Loucy (cell line): ENCODE data around the gene CORO7.

Experiments used
- EZH2phosphoT487 ChIP-seq: fragments of 200-600 bp; IDR thresholded peaks from 2 replicates; pipeline ENCODE4 v1.6.1; 2018; ENCODE audit warnings: antibody characterized with exemption, mild to moderate bottlenecking, moderate library complexity, borderline replicate concordance
- TF ChIP-seq, protein P1 (sequence below): fragments of 200-600 bp; sonication (generic); conservative IDR thresholded peaks from 2 replicates; pipeline ENCODE4 v1.5.1; 2014; ENCODE audit warnings: mild to moderate bottlenecking, antibody characterized with exemption, low read length

DNA sequence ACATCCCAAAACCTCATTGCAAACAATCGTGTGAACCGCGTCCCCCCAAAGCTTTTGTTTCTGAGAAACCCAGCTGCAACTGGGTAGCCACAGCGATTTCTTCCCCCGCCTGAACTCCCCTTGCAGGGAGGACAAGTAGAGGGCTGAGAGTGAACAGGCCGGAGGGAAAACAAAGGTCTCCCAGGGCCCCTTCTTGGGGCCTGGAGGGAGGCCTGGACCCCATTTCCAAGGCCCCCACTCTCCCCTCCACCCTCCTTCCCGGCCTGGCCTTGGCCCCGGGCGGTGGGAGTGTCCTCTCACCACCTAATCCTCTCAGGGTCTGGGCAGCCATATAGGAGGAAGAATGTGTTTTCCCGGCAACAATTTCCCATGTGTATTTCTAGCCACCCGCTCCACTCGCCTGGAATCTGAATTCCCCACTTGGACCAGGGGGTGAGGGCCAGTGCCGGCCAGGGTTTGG lies 97.9 kb downstream of the CORO7 start:
- TF ChIP-seq, protein P1, sequence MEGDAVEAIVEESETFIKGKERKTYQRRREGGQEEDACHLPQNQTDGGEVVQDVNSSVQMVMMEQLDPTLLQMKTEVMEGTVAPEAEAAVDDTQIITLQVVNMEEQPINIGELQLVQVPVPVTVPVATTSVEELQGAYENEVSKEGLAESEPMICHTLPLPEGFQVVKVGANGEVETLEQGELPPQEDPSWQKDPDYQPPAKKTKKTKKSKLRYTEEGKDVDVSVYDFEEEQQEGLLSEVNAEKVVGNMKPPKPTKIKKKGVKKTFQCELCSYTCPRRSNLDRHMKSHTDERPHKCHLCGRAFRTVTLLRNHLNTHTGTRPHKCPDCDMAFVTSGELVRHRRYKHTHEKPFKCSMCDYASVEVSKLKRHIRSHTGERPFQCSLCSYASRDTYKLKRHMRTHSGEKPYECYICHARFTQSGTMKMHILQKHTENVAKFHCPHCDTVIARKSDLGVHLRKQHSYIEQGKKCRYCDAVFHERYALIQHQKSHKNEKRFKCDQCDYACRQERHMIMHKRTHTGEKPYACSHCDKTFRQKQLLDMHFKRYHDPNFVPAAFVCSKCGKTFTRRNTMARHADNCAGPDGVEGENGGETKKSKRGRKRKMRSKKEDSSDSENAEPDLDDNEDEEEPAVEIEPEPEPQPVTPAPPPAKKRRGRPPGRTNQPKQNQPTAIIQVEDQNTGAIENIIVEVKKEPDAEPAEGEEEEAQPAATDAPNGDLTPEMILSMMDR, result no peak
- TF ChIP-seq EZH2phosphoT487, result no peak
